Hematopoietic multipotent progenitor cell treated with erythropoietin and hydrocortisone succinate and interleukin-3 and kit ligand, for 8 days (in vitro differentiated cells): ENCODE data around the gene GIPC1.

Experiments used
- DNase-seq: peaks from one replicate; pipeline ENCODE4 v3.0.0-alpha.2; 2015

Gene GIPC1

GRCh38 chr19:14434543-14435319, 61.2 kb downstream of the GIPC1 start:
- peak; percentile 43 for DNase-seq

DNA sequence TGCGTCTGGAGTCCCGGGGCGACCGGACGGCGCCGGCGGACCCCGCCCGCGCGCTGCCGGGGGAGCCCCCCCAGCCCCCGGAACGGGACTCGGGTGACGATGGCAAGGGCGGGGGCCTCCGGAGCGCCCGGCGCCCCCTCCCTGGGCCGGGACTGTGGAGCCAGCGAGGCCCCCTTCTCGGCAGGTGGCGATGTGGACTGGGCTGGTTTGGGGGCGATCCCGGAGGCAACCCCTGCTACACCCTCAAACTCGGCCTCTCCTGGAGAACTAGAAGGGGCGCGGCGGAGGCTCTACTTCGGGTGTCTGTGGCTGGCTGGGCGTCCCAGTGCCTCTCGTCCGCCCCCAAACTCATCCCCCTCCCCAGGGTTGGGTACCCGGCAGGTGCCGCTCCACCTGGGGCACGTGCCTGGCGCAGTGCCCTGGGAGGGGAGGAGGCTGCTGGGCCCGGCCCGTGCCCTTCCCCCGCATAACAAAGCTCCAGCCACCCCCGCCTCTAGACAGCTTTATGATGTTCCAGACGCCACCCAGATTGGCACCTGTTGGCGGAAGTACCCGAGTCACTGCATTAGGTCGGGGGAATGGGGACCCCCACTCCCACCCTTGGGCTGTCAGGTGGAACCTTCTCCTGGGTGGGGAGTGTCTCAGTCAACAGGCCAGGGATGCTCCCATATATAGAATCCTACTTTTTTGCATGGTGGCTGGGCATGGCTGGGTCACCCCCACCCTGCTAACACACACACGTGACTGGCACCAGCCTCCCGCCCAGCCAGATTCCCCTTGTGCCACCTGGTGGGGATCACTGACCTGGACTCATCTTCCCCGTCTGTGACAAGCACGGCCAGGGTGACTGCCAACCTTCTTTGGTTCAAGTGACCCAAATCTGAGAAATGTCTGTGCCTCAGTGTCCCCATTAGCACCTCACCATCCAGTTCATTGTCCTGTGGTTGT, 62.1 kb downstream of the GIPC1 start:
- peak; percentile 26 for DNase-seq

DNA sequence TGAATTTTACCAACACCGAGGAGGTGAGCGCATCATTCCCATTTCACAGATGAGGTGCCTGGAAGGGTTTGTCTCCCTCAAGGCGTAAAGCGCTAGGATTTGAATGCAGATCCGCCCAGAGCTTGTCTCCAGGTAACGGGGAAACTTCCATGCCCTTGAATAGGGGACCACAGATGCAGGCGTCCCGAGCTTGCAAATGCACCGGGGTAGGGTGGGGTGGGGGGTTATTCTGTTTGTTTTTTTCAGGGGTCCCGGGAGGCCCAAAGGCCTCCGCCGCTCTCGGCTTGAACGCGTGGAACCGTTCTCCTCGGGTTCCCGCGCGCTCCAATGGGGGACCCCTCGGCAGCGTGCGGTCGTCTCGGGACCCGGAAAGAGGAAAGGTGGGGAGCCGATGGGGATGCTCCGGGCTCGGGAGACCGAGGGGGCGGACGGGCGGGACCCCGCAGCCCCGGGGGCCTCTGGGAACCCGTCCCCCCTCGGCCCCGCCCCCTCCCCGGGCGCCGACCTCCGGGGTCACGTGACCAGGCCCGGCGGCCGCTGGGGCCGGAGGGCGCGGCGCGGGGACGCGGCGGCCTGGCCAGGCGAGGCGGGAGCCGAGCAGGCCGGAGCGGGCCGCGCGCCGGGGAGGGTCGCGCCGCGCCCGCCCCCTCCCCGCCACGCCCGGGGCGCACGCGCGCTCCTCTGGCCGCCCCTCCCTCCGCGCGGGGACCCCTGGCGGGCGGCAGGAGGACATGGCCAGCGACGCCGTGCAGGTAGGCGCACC, 63.0 kb downstream of the GIPC1 start, which contains the start of gene PKN1:
Gene PKN1, plus strand, starts transcription at position 516 of the 763 bp plus-strand sequence. Its CDS starts 216 bp downstream, at position 732.
- DNase-seq = peak; percentile 38

- DNase-seq = no peak
These were observed 65.2 kb downstream of the GIPC1 start for GRCh38 chr19:14430712-14431111.

DNA sequence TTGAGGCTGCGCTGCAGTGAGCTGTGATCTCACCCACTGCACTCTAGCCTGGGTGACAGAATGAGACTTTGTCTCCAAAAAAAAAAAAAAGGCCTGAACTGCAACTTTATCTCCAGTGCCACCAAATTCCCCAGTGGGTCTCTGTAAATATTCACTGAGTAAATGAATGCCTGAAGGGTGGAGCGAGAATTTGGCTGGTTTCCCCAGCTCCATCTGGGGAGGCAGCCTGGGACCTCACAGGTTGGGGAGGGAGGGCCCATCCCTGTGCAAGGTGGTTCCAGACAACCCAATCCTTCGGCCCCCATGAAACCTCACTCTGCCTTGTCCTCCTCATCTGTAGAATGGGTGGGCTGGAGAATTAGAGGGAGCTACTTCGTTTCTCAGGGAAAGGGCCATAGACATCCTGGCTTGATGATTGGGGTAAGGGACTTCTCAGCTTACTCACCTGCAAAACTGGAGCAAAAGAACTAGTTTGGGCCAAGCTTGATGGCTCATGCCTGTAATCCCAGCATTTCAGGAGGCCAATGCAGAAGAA, 67.0 kb downstream of the GIPC1 start:
- DNase-seq = no peak
